ENCODE results near the gene PPP2CA. TPM values are rescaled to one million over a fixed set of nuclear protein-coding genes. Genes with fewer than 3 reads are reported as not detected.

The PPP2CA gene
- total and polyA plus RNA-seq, 9 of the 15 experiments (the other 6 are each of a cell fraction or from before 2014, with no cell fraction given) = 23.0 to 257 (median 109) TPM

- TF ChIP-seq ZKSCAN3 (CRISPR knock-in tag; IDR thresholded peaks at IDR 0.05) (no peak), TFAM (CRISPR knock-in tag; conservative IDR thresholded peaks at IDR 0.05) (no peak), NONO (IDR thresholded peaks at IDR 0.05; ENCODE audit: low read depth in 2 of 2, low read length in 1 of 2) (no peak), EP300 (IDR thresholded peaks at IDR 0.05; ENCODE audit: low read length) (peak; percentile 82), JUN (IDR thresholded peaks at IDR 0.05; ENCODE audit: borderline replicate concordance, low read depth, low read length) (peak; percentile 96), JUN (CRISPR knock-in tag; IDR thresholded peaks at IDR 0.05; ENCODE audit: borderline replicate concordance) (peak; percentile 79; the same call in 1 of the 2 replicates), ZSCAN32 (CRISPR knock-in tag; IDR thresholded peaks at IDR 0.05) (peak; percentile 68; the same call in 1 of the 2 replicates), HDAC3 (IDR thresholded peaks at IDR 0.05; ENCODE audit: borderline replicate concordance, partially characterized antibody) (peak; percentile 45), GABPB1 (CRISPR knock-in tag; IDR thresholded peaks at IDR 0.05) (no peak; the same call in 1 of the 2 replicates), CBFB (CRISPR knock-in tag; IDR thresholded peaks at IDR 0.05) (no peak), U2AF1 (optimal IDR thresholded peaks at IDR 0.05; ENCODE audit: low read depth, low read length) (no peak), SRF (CRISPR knock-in tag; IDR thresholded peaks at IDR 0.05) (peak; percentile 11 to 38; a peak in 1 of 4 replicates), ZNF282 (CRISPR knock-in tag; IDR thresholded peaks at IDR 0.05) (no peak), ERF (CRISPR knock-in tag; IDR thresholded peaks at IDR 0.05) (no peak), FOXP1 (CRISPR knock-in tag; IDR thresholded peaks at IDR 0.05) (no peak)
- TF ChIP-seq, protein P1, sequence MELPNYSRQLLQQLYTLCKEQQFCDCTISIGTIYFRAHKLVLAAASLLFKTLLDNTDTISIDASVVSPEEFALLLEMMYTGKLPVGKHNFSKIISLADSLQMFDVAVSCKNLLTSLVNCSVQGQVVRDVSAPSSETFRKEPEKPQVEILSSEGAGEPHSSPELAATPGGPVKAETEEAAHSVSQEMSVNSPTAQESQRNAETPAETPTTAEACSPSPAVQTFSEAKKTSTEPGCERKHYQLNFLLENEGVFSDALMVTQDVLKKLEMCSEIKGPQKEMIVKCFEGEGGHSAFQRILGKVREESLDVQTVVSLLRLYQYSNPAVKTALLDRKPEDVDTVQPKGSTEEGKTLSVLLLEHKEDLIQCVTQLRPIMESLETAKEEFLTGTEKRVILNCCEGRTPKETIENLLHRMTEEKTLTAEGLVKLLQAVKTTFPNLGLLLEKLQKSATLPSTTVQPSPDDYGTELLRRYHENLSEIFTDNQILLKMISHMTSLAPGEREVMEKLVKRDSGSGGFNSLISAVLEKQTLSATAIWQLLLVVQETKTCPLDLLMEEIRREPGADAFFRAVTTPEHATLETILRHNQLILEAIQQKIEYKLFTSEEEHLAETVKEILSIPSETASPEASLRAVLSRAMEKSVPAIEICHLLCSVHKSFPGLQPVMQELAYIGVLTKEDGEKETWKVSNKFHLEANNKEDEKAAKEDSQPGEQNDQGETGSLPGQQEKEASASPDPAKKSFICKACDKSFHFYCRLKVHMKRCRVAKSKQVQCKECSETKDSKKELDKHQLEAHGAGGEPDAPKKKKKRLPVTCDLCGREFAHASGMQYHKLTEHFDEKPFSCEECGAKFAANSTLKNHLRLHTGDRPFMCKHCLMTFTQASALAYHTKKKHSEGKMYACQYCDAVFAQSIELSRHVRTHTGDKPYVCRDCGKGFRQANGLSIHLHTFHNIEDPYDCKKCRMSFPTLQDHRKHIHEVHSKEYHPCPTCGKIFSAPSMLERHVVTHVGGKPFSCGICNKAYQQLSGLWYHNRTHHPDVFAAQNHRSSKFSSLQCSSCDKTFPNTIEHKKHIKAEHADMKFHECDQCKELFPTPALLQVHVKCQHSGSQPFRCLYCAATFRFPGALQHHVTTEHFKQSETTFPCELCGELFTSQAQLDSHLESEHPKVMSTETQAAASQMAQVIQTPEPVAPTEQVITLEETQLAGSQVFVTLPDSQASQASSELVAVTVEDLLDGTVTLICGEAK (IDR thresholded peaks at IDR 0.05) = peak; percentile 53; the same call in 1 of the 2 replicates
- TF ChIP-seq, protein P1 (CRISPR knock-in tag; IDR thresholded peaks at IDR 0.05) = no peak
- TF ChIP-seq, protein P2, sequence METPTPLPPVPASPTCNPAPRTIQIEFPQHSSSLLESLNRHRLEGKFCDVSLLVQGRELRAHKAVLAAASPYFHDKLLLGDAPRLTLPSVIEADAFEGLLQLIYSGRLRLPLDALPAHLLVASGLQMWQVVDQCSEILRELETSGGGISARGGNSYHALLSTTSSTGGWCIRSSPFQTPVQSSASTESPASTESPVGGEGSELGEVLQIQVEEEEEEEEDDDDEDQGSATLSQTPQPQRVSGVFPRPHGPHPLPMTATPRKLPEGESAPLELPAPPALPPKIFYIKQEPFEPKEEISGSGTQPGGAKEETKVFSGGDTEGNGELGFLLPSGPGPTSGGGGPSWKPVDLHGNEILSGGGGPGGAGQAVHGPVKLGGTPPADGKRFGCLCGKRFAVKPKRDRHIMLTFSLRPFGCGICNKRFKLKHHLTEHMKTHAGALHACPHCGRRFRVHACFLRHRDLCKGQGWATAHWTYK (CRISPR knock-in tag; IDR thresholded peaks at IDR 0.05) = no peak
These were observed 23.9 kb upstream of the PPP2CA start (continued) for GRCh38 chr5:134249469-134250379.

All from K562 (cell line).